ENCODE measurements around the gene PTPRK.

Gene PTPRK

GRCh38 chr6:128150376-128150775, 370.0 kb downstream of the PTPRK start:
- no peak overlapping the region for H3K4me3 ChIP-seq (ENCODE audit: low read depth, low read length)
- no peak for DNase-seq (ENCODE audit: low read depth)
- no peak for TF ChIP-seq CTCF (IDR thresholded peaks at IDR 0.05; ENCODE audit: low read depth, low read length, missing control alignments)

GRCh38 chr6:128149796-128150195, 370.6 kb downstream of the PTPRK start:
- H3K4me3 ChIP-seq (ENCODE audit: low read depth, low read length) = no peak overlapping the region
- no peak for DNase-seq (ENCODE audit: low read depth)
- no peak for TF ChIP-seq CTCF (IDR thresholded peaks at IDR 0.05; ENCODE audit: low read depth, low read length, missing control alignments)

- DNase-seq (ENCODE audit: low read depth) = no peak
- no peak for TF ChIP-seq CTCF (IDR thresholded peaks at IDR 0.05; ENCODE audit: low read depth, low read length, missing control alignments)
- no peak overlapping the region for H3K4me3 ChIP-seq (ENCODE audit: low read depth, low read length)
Measured at GRCh38 chr6:128144320-128144719, 376.1 kb downstream of the PTPRK start.

- no peak overlapping the region for H3K4me3 ChIP-seq (ENCODE audit: low read depth, low read length)
- DNase-seq (ENCODE audit: low read depth) = no peak
- TF ChIP-seq CTCF (IDR thresholded peaks at IDR 0.05; ENCODE audit: low read depth, low read length, missing control alignments) = no peak
Measured at GRCh38 chr6:128141932-128142331, 378.5 kb downstream of the PTPRK start.

GRCh38 chr6:128139519-128139918, 380.9 kb downstream of the PTPRK start:
- TF ChIP-seq CTCF (IDR thresholded peaks at IDR 0.05; ENCODE audit: low read depth, low read length, missing control alignments) = no peak
- DNase-seq (ENCODE audit: low read depth) = no peak
- no peak overlapping the region for H3K4me3 ChIP-seq (ENCODE audit: low read depth, low read length)

- no peak for DNase-seq (ENCODE audit: low read depth)
- no peak overlapping the region for H3K4me3 ChIP-seq (ENCODE audit: low read depth, low read length)
- TF ChIP-seq CTCF (IDR thresholded peaks at IDR 0.05; ENCODE audit: low read depth, low read length, missing control alignments) = no peak
Measured at GRCh38 chr6:128138694-128139093, 381.7 kb downstream of the PTPRK start.

- H3K4me3 ChIP-seq (ENCODE audit: low read depth, low read length) = no peak overlapping the region
- no peak for DNase-seq (ENCODE audit: low read depth)
- TF ChIP-seq CTCF (IDR thresholded peaks at IDR 0.05; ENCODE audit: low read depth, low read length, missing control alignments) = no peak
Measured at GRCh38 chr6:128135325-128135724, 385.1 kb downstream of the PTPRK start.
